GM19025 (cell line): Measurements from ENCODE around the gene FASTKD2.

Source experiments
- ATAC-seq: cut with Tn5 transposase; IDR thresholded peaks from one replicate; pipeline ENCODE4 v1.9.1; 2021; ENCODE audit warnings: mild to moderate bottlenecking, low read depth, moderate library complexity; ENCODE audit not compliant: unreplicated experiment

Gene FASTKD2

GRCh38 chr2:206765242-206766056 lies at the start of gene FASTKD2, which contains the start of gene MDH1B:
FASTKD2 (plus strand) TSS chr2:206765606; CDS start chr2:206766694, 1,088 bp downstream.
MDH1B (minus strand) TSS chr2:206765328; CDS start chr2:206765271, 57 bp downstream.
- peak; percentile 91 for ATAC-seq

DNA sequence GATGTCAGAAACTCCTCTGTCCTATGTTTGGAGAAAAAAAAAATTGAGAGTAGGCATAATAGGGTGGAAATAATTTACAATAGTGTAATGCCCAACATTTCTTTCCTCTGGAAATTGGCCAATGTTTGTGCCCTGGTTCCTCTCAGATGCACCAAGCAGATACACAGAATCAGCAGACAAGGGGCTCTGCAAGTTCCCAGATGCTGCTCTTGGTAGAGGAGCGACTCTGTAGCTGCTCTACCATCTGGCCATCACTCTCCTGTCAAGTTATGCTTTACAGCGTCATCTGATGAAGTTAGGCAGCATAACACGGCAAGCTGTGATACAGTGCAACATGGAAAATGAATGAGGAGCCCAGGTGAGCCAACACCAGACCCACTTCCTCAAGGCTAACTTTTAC lies 48.8 kb upstream of the FASTKD2 start:
- ATAC-seq, result no peak

DNA sequence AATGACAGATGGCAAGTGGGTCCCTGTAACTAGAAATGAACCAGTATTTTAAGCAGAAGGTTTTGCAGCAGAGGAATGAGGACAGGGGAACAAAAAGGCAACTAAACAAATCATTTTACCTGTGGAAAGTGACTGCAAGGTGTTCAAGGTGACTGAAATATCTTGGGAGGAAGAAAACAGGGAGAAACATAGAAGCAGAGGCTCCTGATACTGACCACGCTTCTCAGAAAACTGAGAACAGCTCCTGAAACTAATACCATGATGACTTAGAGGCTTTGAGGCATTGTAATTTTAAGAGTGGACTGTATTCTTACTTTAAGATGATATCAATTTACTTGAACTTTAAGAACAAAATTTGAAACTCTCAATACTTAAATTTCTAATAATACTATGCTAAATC lies 47.1 kb upstream of the FASTKD2 start, which contains the start of gene DYTN:
Gene DYTN (minus strand): TSS at position 101 of the 400 bp plus-strand sequence. CDS start 117 bp downstream, outside the sequence.
- no peak for ATAC-seq

DNA sequence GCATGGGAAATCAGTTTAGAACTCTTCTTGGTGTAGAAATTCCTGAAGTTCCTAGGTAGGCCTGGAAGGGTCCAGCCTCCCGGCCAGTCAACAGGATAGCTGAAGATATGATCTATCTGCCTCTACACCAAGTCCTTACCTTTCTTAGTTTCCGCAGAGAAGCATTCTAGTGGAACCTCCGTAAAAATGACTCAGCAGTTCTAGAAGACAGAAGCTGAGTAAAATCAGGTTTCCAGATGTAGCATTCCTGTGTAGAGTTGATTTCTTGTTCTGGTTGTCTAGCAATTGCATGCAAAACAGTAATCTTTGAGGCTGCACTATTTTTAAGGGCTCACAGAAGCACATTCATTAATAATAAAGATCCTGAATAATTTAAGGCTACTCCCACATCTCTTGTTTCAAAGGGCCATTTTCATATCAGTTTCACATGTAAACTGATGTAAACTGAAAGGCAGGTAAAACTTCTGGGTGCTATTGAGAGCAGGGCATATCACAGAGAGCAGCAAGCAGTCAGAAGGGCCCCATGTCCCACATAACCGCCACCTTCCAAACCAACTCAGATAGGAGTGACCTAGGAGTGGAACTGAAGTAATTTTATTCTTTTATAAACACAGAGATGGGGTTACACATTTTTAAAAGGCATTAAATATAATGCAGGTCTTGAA lies 44.0 kb upstream of the FASTKD2 start:
- peak; percentile 53 for ATAC-seq

GRCh38 chr2:206723288-206723687 lies 42.1 kb upstream of the FASTKD2 start:
- ATAC-seq, result no peak

- no peak for ATAC-seq
Observed at GRCh38 chr2:206727287-206727686, 38.1 kb upstream of the FASTKD2 start.

GRCh38 chr2:206728277-206729199 lies 36.9 kb upstream of the FASTKD2 start:
- ATAC-seq, result no peak

- no peak for ATAC-seq
Observed at GRCh38 chr2:206733341-206733740, 32.1 kb upstream of the FASTKD2 start.

GRCh38 chr2:206736935-206737334 lies 28.5 kb upstream of the FASTKD2 start:
- no peak for ATAC-seq

DNA sequence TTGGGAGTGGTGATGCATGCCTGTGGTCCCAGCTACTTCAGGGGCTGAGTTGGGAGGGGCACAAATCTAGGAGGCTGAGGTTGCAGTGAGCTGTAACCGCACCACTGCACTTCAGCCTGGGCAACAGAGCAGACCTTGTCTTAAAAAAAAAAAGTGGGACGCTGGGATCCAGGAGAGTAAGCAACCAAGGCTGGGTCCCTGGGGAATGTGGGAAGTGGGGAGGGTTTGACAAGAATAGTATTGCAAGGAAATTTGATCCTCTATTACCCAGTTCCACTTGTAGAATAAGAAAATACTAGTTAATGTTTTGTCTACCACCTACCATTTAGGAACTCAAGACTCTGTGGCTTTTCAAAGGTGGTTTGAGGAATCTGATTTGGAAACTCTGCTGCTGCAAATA lies 26.1 kb upstream of the FASTKD2 start:
- ATAC-seq, result no peak

GRCh38 chr2:206740800-206741199 lies 24.6 kb upstream of the FASTKD2 start:
- no peak for ATAC-seq

- no peak for ATAC-seq
Observed at GRCh38 chr2:206756816-206757215, 8.6 kb upstream of the FASTKD2 start.

DNA sequence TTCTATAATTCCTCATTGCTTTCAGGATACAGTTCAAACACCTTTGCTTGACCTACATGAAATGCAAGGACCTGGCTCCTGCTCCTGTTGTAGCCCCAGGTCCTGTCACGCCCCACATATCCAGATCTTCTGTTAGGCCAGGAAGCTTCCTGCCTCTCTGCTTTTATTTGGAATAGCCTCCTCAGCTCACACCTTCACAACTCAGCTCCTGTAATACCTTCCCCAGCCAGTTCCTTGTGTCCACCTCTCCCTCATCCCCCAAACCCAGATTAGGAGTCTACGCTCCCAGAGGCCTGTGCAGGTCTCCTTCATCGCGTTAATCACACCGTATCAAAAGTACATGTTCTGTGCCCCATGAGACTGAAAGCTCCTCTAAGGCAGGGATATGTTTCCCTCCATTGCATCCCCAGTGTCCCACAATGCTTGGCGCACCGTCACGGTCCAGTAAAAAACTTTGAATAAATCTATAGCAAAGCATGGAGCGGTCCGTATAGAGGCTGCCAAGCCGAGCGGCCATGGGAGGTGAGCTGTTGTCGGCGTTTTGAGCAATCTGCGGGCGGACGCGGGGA lies 649 bp upstream of the FASTKD2 start:
- ATAC-seq, result no peak

GRCh38 chr2:206766057-206766930 lies 888 bp downstream of the FASTKD2 start:
- no peak for ATAC-seq

GRCh38 chr2:206774871-206775270 lies 9.5 kb downstream of the FASTKD2 start:
- no peak for ATAC-seq

- ATAC-seq, result no peak
Observed at GRCh38 chr2:206776432-206776831, 11.0 kb downstream of the FASTKD2 start.

DNA sequence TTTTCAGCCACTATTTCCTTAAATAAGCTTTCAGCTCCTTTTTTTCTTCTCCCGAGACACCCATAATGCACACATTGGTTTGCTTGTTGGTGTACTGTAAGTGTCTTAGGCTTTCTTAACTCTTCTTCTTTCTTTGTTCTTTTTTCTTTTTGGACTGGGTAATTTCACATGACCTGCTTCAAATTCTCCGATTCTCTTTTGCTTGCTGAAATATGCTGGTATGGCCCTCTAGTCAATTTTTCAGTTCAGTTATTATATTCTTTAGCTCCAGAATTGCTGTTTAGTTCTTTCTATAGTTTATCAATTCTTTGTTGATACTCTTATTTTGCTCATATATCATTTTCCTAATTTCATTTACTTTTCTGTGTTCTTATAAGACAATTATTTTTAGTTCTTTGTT lies 15.3 kb downstream of the FASTKD2 start:
- ATAC-seq, result no peak

- ATAC-seq, result no peak
Observed at GRCh38 chr2:206783718-206784117, 18.3 kb downstream of the FASTKD2 start.
